Activated CD4-positive, alpha-beta T cell treated with anti-CD3 and anti-CD28 coated beads for 48 hours (primary cell): ENCODE data around the gene DDB1.

Source experiments
- DNase-seq: peaks from one replicate; pipeline ENCODE4 v3.0.0-alpha.2; 2020

DDB1 gene

GRCh38 chr11:61354208-61354607, 21.3 kb upstream of the DDB1 start:
- no peak for DNase-seq

- no peak for DNase-seq
Measured at GRCh38 chr11:61353131-61354067, 20.5 kb upstream of the DDB1 start.

GRCh38 chr11:61352038-61352437, 19.1 kb upstream of the DDB1 start:
- DNase-seq: no peak

- no peak for DNase-seq
Measured at GRCh38 chr11:61350803-61351202, 17.9 kb upstream of the DDB1 start.

- DNase-seq: no peak
Measured at GRCh38 chr11:61350336-61350735, 17.4 kb upstream of the DDB1 start.

GRCh38 chr11:61349916-61350315, 17.0 kb upstream of the DDB1 start:
- DNase-seq: no peak

- DNase-seq: no peak
Measured at GRCh38 chr11:61349189-61349751, 16.4 kb upstream of the DDB1 start.

GRCh38 chr11:61347916-61348461, 15.1 kb upstream of the DDB1 start:
- DNase-seq: no peak

- DNase-seq: no peak
Measured at GRCh38 chr11:61345954-61346843, 13.3 kb upstream of the DDB1 start.

GRCh38 chr11:61345170-61345610, 12.3 kb upstream of the DDB1 start:
- no peak for DNase-seq

GRCh38 chr11:61343792-61344745, 11.2 kb upstream of the DDB1 start:
- DNase-seq: no peak

- DNase-seq: no peak
Measured at GRCh38 chr11:61342207-61342803, 9.4 kb upstream of the DDB1 start.

GRCh38 chr11:61341706-61342105, 8.8 kb upstream of the DDB1 start:
- no peak for DNase-seq

- DNase-seq: no peak
Measured at GRCh38 chr11:61340979-61341378, 8.1 kb upstream of the DDB1 start.

- DNase-seq: no peak
Measured at GRCh38 chr11:61339490-61339878, 6.6 kb upstream of the DDB1 start.

GRCh38 chr11:61338783-61339489, 6.0 kb upstream of the DDB1 start:
- DNase-seq: no peak

GRCh38 chr11:61337706-61338470, 5.0 kb upstream of the DDB1 start:
- DNase-seq: no peak

GRCh38 chr11:61336171-61336935, 3.4 kb upstream of the DDB1 start:
- peak; percentile 87 for DNase-seq

GRCh38 chr11:61335355-61335710, 2.4 kb upstream of the DDB1 start:
- no peak for DNase-seq
